SIG-M5 (cell line): ENCODE data around the gene KCNQ1.

ENCODE experiments used
- DNase-seq: peaks from one replicate; lab custom pipeline; 2025; lab: John Stamatoyannopoulos, UW

KCNQ1 gene

DNA sequence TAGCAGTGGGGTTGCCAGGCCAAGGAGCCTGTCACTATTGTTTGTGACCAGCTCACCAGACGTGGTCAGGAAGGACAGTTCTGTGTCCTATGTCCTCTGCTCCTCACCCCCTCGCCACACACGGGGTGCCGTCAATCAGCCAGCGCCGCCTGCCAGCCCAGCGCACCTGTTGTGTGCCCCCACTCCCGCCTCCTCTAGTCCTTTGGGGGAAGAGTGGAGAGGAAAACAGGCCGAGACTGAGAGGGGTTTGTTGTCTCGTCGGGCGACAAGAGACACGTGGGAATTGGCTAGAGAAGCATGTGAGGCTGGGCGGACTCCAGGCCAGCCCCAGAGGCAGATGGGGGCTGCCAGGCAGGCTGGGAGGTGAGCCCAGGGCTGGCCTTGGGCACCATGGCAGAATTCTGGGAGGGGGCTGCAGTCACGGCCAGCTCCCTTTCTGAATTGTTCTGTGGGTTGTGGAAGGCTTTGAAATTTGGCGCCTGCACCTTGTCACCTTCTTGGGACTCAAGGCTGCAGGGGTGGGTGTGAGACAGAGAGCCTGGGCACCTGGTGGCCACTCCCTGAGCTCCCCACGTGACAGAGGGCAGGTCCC lies 258.1 kb downstream of the KCNQ1 start:
- no peak for DNase-seq

DNA sequence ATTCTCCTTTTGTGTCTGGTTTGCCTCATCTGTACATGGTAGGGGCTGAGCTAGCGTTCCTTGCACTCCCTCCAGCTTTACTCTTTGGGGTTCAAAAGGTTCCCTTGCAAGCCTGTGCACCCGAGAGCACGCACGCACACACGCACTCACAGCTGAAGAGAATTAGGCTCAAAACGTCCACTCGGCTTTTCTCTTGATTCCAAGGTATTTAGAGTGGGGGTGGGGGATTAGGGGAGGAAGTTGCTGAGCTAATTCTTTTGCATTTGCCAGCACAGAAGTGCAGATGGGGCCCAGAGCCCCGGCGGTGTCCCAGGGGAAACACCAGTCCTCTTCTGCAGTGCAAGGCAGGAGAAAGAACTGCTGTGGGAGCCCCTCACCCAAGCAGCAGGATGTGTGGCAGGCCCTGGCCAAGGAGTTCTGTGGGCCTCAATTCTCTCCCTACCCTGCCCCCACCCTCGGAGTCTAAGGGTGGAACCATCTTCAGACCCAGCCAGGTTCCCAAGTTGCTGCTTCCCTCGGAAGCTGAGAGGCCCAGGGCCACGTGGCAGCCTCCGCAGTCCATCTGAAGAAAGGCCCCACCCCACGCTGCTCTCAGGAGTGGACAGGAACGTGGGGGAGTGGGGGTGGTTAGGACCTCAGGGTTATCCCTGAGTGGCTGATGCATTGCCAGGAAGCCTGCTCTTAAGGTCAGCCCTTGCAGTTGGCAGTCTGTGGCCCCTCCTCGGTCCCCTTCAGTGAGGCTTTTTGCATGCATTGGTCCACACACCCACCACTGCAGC lies 258.7 kb downstream of the KCNQ1 start:
- DNase-seq: no peak

DNA sequence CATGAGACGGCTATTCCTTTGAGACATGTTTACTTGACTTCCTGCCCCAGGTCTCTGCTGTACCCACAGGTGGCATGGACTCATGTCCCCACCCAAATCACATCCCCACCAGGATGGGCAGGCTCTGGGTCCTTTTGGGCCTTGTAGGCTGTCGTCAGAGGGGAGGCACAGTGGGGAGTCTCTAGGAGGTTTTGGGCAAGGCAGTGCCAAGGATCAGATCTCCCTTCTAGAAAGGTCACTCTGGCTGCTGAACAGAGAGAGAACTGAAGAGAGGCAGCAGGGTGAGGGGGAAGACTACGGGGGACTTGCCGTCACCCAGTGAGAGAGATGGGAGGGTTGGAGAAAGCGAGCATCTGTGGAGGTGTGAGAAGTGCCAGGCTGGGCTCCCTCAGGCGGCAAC lies 259.5 kb downstream of the KCNQ1 start:
- no peak for DNase-seq

DNA sequence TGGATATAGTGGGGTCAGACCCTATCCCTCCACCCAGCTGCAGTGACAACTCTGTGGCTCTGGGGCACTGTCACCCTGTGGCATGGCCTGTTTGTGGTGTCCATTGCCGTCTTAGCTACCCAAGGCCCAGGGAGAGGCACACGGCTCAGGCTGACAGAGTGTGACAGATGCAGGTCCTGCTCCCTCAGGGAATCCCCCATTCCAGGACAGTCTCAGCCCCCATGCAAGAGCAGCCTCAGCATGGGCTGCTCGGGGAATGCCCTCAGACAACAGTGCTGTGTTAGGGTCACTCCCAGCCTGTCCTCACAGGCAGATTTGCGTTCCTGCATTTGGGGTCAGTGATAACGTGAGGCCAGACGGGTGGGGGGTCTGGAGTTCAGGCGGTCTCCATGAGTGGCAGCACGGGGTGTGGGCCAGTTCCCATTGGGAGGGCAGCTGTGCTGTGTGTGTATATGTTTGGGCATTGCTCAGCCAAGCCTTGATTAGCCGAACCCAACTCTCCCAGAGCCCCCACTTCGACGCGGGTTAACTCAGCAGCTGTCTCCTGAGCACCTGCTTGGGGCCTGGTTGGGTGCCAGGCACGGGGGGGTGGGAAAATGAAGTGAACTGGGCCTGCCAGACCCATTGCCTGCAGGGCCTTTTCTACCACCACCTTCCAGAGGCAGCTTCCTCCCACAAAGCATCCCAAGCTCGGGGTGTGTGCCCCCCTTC lies 260.2 kb downstream of the KCNQ1 start:
- no peak for DNase-seq

DNA sequence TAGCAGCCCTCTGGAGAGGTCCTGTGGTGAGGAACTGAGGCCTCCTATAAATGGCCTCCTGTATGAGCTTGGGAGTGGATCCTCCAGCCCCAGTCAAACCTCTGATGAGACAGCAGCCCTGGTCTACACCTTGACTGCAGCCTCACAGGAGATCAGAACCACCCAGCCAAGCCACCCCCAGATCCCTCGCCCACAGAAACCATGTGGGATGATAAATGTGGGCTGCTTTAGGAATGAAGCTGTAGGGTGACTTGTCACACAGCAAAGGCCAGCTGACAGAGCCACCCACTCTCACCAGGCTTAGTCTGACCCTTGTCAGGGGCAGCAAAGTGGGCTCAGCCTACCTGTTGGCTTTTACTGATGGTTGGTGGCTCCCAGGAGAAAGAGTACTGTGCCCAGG lies 261.5 kb downstream of the KCNQ1 start:
- DNase-seq: no peak

DNA sequence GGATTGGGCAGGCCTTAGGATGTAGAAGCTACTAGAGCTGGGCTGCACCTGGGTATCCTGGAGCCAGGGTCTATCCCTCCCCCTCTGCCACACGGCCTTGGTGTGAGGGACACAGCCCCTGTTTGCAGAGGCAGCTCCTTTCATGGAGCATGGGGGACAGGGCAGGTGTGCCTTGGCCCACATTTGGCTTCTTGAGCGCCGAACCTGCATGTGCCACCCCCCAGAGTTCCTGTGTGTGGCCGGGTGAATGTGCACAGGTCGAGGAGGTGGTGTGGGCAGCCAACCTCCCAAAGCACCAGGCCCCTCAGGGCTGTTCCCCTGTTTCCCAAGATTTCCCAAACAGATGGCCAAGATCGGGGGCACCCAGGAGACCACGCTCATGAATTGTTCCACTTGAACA lies 262.9 kb downstream of the KCNQ1 start:
- DNase-seq: no peak

DNA sequence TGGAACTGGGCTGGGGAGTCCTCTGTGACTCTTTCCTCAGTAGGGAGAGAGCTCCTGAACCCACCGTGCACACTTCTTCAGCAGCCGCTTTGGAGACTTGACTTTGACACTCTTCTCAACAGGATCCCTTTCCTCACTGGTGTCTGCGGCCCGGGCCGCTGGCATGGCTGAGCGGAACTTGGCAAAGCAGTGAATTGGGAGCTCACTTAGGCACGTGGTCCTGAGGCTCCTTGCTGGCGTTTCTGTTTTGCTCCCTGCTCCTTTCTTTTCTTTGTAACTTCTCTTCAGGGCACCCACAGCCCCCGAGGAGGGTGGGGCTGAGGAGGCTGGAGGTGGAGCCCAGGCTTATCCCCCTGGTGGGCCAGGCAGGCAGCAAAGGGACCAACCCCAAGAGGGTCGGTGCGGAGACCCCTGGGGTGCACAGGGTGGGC lies 263.4 kb downstream of the KCNQ1 start:
- DNase-seq: no peak

DNA sequence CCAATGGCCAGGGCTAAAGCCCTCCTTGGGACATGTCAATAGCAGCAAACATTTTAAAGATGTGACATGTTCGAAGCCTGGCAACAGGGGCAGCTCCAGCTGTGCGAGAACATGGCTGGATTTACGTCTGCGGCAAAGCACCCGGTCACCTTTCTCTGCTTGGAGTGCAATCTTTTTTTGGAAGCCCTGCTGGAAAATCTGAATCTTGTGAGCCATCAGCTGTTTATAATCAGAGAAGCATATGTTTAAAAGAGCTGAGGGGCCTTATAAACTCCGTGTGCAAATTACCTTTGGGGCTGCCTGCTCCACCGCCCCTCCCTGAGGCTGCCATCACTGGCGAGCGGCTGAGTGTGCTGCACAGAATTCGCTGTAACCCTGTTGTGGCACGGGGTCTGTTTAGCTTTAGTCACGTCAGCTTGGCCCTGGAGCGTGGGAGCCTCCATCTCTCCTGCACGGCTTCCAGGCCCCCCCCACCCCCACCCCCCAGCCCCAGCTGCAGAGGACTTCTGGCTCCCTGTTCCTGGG lies 264.0 kb downstream of the KCNQ1 start:
- DNase-seq: no peak

DNA sequence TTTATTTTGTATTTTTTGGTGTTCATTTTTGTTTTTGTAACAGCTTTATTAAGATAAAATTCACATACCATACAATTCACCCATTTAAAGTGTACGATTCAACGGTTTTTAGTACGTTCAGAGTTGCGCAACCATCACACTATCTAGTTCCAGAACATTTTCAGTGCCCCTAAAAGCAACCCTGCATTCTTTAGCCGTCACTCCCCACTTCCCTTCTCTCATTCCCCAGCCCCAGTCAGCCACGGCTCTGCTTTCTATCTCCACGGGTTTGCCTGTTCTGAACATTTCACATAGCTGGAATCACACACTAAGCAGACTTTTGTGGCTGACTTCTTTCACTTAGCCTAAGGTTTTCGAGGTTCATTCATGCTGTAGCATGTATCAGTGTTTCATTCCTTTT lies 264.6 kb downstream of the KCNQ1 start:
- no peak for DNase-seq

DNA sequence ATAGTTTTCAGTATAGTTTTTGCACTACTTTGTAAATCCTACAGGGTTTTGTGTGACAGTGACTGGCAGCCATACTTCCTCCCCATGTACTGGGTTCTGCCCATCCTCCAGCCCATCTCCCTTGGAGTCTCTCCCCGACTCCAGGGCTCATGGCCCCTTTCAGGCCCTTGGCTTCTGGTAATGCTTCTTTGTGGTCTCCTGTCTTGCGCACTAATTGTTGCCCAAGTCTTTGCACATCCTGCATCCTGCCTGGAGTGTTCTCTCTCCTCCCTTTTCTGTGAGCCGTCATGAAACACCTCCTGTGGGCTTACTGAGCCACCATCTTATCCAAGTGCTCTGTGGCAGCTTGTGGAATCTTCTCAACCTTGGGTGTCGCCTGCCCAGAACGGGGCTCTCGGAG lies 266.4 kb downstream of the KCNQ1 start:
- no peak for DNase-seq

DNA sequence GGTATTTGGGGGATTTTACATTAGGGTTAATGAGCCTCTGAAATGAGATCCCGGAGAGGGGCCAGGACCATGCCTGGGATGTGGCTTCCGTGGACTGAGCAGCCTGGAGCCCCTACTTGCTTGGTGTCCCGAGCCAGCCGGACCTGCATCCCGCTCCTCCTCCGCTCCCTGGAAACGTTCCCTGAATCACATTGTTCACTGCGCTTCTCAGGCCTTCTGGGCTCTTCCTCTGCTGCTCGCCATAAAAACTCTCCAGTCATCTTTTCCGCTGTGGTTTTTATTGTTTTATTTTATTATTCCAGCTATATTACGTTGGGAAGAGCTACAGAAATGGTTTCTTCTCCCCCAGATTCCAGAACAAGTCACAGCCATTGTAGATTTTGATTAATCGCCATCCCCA lies 268.3 kb downstream of the KCNQ1 start:
- DNase-seq: no peak

DNA sequence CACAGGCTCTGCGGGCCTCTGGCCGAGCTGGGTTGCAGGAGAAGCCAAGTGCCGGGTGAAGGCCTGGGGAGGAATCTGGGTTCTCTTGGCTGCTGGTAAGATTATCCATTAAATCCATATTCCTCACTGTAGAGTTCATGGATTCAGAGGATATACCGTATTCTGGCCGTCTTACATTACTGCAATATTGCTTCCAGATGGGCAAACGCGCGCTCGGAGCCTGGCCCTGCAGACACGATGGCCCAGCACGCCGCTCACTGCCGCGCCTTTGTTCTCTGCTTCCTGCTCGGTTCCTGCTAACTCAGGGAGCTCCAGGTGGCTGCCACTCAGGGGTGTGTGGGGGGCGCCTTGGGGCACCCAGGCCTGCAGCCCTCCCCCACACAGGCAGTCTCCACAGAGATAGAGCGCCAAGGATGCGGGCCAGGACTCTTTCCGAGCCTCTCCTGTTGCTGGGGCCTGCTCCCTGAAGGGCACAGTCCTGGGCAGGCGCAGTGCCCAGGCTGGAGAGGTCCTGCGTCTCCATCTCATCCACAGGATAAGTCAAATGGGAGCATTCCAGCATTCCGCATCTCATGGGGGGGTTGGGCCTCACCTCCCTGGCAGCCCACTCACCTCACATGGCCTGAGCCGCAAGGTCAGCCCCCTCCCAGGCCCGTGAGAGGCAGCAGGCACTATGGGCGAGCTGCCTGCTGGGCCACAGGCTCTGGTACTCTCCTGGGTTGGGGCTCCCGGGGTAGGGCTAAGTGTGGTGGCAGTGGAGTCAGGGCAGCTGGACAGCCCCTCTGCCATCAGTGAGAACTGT lies 269.1 kb downstream of the KCNQ1 start:
- DNase-seq: no peak

DNA sequence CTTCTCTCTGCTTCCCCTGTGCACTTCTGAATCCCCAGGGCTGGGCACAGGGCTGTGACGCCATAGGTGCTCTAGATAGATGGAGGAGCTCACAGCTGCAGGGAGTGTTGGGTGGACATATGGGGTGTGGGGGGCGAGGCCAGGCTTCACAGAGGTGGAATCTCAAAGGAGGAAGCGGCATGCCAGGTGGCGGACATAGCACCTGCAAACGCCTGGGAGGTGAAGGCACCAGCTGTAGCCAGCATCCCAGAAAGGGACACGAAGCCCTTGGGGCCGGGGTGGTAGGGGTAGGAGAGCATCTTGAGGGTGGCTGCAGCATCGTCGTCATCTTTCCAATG lies 269.6 kb downstream of the KCNQ1 start:
- no peak for DNase-seq

DNA sequence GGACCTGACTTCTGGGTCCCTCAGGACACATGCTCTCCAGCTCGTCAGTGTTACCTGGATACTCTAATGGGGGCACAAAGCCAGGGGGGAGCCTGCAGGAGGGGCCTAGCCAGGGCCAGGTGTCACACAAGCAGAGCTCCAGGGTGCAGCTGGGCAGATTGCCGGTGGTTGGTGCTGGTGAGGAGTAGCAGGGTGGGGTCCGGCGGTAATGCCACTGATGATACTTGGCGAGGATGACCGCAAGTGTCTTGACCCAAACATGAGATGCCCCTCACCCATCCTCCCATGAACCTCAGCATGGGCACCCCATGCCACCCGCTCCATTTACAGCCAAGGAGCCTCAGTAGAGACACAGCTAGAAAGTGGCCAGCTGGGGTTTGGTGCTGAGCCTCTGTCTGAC lies 270.1 kb downstream of the KCNQ1 start:
- DNase-seq: no peak

DNA sequence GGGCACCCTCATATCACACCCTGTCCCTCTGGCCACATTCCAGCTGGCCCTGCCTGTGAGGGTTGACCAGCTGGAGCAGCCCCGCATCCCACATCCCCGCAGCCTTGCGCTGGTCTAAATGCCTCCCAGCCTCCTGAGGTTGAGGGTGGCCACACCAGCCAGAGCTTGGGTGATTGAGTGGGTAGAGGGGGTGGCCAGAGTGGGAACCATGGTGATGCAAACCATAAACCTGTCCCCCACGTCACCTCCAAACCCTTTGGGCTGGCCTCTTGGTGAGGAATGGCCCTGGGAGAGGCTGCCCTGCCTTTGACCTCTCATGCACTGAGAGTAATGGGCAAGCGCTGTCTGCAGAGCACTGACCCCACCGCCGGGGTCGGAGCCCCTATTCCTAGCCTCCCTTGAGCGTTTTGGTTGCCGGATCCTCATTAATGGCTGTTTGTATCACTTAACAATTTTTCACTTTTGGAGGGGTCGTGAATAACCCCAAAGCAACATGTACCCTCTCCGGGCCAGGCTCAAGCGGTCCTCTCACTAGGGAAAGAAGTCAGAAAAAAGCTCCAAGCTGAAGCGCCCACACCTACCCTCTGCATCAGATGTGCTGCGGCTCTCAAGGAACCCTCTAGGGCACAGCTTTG lies 271.0 kb downstream of the KCNQ1 start:
- no peak for DNase-seq

DNA sequence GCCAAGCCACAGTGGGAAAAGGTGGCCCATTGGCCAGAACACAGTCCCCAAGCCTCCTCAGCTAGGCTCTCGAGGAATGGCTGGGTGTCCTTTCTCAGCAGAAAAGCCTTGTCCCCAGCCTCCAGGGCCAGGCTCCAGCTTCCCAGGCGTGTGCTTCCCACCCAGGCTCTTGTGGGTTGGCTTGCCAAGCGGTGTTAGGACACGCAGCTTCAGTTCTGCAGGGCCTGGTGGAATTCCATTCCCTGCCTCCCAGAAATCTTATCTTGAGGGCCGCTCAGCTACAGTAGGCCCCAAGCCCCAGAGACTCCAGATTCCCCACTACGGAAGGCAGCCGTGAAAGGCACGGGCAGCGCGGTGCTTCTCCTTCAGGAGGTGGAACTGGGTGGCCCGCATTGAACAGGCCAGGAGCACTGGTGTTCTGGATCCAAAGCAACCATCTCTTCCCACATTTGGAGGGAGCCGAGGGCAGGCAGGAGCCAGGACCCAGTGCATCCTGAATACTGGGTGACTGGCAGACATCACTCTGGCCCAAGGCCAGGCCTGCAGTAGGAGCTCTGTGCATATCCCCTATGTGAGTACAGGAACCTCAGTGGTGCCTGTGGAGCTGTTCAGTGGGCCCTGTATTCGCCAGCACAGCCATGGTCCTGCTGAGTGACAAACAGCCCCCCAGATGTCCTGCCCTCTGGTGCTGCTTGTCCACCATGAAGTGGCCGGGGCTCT lies 271.7 kb downstream of the KCNQ1 start:
- DNase-seq: no peak

DNA sequence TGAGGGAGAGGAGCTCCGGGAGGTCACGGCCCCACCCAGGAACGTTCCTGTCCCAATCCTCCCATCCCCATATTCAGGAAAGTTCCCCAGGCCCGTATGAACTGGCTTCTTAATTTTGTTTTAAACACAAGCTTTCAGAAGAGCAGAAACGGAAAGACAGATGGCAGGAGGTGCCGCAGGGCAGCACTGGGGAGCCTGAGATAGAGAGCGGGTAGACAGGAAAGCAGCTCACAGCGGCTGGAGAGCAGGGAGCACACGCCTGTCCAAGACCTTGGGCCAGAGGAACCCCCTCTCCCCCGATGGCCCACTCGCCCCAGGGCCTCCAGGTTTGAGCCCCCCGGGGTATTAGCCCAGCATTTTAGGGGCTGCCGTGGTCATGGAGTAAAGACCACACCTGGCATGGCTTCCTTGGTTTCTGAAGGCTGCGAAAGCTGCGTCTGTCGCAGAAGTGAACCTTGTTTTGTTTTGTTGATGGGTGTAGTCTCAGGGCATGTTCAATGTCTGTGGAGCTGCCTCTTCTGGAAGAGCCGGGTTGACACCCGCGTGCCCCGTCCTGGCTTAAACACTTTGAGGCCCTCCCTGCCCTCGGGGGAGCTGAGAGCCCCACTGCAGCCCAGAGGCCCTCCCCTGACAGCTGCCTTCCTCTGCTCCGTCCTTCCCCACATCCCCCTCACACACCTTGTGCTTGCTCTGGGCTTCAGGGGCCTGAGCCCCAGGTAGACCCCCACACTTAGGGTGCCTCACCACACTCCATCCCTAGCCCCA lies 272.9 kb downstream of the KCNQ1 start:
- no peak for DNase-seq

DNA sequence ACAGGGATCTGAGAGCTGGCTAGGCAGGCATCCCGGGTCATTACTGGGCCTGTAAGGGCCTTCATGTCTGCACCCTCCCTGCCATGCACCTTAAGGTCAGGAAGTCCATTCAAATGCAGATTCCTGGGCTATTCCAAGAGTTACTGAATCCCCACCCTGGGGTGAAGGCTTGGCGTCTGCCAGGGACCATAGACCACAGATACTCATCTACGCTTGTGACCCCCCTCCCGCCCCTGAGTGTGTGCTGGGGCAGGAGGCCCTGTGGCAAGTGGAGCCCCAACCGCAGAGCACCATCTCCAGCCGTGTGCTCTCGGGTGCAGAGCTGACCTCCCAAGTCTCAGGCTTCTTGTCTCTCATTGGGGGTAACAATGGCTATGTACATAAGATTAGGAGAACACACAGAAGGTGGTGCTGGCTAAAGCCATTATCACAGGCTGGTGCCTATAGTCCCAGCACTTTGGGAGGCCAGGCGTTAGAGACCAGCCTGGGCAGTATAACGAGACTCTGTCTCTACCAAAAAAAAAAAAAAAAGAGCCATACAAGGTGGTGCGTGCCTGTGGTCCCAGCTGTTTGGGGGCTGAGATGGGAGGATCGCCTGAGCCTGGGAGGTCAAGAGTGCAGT lies 274.1 kb downstream of the KCNQ1 start:
- DNase-seq: no peak

DNA sequence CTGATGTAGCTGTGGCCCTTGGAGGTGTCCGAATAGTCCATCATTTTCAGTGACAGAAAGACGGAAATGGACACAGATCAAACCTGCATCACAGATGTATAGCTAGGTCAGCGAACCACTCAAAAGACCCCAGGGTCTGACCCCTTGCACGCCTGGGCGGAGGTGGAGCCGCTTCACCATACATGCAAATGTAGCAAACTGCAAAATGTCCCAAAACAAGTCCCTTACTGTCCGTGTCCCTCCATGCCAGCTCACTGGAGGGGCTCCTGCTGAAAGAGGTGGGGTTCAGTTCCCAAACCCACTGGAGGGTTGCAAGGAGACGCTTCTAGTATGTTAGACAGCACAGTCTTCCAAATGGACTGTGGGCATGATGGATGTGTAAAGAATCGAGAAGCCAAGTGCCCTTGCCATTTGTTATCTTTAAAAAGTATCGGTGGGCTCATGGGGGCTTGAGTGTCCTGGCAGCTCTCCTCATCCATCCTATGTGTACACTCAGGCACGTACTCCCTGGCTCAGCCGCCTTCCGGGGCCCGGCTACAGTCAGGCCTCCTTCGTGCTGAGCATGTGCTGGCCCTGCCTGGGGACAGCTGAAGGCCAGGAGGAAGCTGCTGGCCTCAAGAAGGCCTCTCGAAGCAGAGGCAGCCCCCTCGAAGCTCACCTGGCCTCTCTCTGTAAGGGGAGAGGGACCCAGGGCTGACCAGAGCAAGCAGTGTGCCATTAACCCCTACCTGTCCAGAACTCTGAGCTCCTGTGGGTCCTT lies 275.2 kb downstream of the KCNQ1 start:
- no peak for DNase-seq
